HG03045 (cell line): ENCODE results near the gene ZNF318.
"Not testable (repeated sequence)": the region's sequence is repeated elsewhere in the genome, so short reads cannot be mapped to it uniquely, and the experiment has no call there.

Experiments used
- ATAC-seq: cut with Tn5 transposase; IDR thresholded peaks from one replicate; pipeline ENCODE4 v1.9.1; 2021; ENCODE audit warnings: mild to moderate bottlenecking, moderate library complexity; ENCODE audit not compliant: unreplicated experiment

Gene ZNF318

DNA sequence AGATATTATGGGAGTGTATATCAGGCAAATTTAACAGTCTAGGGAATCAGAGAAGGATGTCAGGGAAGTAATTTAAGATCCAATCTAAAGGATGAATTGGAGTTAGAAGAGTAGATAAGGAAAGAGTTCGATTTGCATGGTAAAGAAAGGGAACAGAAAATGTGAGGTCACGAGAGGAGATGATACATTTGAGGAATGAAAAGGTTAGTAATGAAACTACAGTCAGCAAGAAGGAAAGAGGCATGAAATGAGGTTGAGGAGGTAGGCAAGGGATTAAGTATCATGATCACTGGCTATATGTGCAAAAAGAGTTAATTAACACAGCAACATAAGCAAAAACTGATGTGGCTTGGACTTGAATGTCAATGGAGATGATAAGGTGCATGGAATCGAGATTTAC is 22.4 kb downstream of the ZNF318 start:
- ATAC-seq: no peak

DNA sequence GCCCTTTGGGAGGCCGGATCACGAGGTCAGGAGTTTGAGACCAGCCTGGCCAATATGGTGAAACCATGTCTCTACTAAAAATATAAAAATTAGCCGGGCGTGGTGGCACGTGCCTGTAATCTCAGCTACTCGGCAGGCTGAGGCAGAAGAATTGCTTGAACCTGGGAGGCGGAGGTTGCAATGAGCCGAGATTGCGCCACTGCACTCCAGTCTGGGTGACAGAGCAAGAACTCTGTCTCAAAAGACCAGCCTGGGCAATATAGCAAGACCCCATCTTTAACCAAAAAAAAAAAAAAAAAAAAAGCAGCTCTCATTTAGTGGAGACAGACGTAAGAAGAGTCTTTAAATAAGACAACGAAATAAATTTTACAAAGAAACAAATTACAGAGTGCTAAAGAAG is 23.2 kb downstream of the ZNF318 start:
- ATAC-seq: not testable (repeated sequence)

DNA sequence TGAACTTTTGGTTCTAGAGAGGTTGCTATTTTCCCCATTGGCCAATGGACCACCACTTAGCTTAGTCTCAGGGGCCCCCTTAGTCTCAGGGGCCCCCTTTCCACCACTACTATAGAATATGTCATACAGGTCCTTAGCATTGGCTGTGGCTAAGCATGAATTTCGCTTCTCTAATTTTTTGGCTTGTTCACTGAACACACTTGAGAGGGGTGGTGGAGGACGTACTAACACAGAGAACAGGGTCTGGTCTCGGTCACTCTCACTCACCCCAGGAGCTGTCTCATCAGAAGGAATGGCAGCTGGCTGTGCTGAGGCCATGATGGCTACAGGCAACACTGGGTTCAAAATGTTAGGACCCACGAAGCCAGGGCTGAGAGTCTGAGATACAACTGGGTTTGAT is 30.3 kb downstream of the ZNF318 start:
- ATAC-seq: peak; percentile 61

DNA sequence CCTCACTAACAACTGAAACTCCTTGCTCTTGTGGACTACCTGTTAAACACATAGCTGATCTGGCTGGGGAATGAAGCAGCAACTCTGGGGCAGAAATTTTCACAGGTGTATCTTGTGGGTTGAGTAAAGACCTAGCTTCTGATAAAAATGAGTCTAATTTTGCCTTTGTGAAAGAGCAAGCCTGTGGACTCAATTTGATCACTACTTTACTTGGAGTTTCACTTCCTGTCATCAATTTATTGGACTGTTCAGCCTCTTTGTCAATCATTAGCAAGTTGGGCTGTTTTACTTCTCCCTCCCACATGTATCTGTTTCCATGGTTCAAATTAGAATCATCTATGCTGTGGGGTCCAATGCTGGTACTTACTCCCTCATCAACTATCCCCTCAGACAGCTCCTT is 31.2 kb downstream of the ZNF318 start:
- ATAC-seq: no peak

DNA sequence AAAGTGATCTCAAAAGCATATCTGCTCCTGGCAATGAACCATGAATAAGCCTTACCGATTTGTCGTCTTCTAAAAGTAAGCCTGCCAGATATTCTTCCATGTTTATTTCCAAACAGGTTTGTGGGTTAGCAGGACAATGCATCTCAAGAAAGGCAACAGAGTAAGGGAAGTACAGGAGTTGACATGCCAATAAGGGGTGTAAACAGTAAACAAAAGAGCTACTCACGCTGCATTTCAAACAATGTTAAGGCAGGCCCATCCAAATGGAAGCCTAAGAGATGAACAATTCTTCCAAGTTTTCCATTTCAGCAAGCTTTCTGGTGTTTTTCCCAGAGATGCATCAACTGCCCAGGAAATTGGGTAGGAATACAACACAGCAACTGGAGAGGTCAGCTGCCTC is 33.1 kb downstream of the ZNF318 start:
- ATAC-seq: no peak

DNA sequence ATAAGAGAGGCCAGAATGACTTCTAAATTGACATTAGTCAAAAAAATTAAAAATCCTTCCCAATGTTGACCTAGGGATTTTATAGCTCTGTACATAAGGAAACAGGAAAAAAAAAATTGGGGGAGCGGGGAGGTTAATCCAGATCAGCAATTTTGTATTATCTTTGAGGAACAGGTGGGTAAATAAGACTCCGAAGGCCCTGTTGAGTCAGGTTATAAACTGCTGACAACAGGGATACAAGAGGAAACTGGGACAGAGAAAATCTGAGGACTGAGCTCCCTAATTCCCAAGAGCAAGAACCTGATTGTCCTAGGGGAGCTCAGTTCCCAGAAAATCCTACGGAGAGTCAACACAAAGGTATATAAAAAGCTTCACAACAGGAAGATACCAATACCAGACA is 34.0 kb downstream of the ZNF318 start:
- no peak for ATAC-seq

DNA sequence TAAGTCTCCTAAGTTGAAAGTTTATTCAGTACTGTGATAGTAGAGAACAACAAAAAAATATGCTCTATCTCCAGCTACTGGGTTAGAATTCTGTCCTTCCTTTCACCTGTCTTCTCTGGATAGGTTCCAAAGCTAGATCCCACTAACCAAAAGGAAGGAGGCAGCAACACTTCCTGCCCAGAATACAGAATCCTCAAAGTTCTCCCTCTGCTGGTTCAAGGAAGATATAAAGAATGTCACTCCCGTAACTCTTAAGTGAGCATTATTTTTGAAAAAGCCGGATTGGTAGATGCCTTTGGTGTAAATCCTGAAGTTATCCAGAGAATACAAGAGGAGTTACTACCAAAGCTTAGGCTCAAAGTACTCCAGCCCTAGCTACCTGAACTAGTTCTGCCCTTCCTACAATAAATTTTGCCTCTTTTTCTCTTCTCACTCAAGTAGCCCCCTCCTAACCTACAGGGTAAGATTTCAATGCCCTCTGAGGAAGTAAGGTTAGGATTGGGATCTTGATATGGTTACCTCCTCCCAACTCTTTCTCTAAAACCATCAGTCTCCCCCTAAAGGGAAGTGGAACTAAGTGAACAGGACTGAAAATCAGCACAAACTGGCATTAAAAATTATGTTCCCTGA is 34.9 kb downstream of the ZNF318 start:
- ATAC-seq: no peak

DNA sequence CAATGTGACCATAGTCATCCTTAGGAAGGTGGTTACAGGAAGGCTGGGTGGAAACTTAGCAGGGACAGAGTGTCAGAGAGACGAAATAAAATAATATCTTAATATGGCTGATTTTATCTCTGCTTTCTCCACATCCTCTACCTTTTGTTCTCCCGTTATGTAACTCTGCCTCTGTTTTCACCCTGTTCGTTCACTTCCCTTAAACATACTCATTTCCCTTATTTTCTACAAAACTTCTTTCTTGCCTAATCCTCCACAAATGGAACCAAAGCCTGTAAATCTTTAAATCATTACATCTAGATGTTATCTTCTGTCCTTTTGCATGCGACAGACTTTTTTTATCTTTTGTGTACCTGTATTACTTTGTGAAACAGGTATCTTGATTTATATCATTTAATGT is 37.6 kb downstream of the ZNF318 start:
- no peak for ATAC-seq

DNA sequence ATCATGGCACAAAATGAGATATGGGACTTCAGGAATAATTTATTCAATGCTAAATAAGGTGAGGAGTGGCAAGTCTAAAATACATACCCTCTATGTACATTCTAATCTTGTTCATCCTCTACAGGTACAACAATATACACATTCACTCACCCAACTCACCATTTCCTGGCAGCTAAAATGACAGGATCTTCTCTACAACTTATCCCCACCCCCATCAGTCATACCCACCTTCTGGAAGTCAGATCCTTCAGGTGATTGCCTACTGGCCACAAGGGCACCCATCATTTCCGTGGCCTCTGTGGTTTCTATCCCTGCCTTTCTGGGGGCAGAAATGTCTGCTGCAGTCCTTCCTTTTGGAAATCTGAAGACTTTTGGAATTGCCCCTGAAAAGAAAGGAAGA is 38.0 kb downstream of the ZNF318 start:
- no peak for ATAC-seq

DNA sequence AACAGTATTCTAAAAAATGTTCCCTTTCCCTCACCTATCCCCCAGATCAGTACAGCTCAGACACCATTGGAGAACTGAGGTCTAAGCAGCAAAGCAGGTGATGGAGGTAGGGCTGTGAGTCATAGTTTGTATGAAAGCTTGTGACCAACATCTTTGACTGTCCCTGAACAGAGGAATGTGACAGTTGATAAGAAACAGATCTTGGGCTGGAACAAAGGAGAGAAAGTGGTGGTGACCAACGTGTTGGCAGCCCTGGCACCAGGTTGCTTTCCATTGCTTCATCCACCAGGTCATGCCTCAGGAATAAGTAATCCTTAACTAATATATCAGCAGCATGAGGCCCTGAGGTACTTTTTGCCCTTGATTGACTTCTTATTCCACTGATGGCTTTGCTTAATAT is 40.9 kb downstream of the ZNF318 start:
- no peak for ATAC-seq

DNA sequence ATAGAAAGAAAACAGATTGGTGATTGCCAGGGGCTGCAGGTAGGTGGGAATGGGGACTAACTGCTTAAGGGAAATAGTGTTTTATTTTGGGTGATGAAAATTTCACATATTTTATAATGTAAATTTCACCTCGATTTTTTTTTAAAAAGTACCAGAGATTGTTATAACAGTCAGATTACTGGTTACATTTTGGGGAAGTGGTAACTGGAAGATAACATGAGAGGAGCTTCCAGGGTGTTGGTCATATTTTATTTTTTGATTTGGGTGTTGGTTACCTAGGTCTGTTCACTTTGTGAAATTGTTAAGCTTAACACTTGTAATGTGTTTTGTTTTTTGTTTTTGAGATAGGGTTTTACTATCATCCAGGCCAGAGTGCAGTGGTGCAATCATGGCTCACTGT is 43.6 kb downstream of the ZNF318 start:
- ATAC-seq: no peak

DNA sequence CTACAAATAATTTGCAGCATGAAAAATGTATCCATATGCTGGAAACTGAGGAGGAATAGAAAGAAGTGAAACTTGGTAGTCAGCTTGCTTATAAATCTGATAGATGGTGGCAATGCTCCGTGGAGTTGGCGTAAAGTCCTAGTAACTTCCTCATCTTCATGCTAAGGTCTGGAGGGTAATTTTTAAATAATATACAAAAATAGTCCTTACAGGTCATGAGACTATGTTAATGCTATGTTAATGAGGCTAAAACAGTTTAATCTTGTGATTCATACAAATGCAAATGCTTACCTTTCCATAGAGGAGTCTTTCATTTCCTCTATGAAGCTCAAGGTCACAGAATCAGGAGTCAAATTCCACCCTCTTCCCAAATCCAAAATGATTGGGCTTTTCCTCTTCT is 51.4 kb downstream of the ZNF318 start:
- no peak for ATAC-seq

DNA sequence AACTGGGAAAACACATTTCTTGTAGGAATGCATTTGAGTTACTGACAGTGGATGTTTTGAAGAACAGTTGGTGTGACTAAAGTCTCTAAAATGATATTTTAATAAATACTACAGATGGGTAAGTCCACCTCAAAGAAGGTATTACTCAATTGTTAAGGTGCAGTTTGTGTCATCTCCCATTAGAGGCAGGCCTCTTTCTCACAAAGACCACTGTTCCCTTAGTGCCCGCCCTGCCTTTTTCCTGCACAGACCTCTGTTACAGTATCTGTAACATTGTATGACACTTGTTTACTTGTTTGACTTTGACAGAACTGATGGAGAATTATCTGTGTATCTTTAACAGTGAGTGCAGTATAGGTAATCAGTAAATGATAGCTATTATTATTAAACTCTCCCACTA is 55.6 kb downstream of the ZNF318 start:
- no peak for ATAC-seq

DNA sequence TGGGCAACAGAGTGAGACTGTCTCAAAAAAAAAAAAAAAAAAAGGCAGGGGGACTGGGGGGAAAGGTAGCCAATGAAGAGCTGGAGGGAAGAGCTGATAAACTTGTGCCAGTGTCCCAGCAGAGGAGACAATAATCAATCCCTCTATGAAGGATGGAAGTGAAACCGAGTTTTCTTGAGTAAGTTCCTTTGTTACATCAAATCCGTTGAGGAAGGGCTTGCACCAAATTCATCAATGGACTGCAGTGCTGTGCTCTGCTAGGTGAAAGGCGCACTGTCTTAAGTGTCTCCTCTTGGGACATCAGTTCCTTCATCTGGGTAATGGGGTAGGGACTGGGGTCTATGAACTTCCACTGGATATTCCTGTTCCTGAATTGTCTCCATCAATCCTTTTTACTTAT is 57.8 kb downstream of the ZNF318 start:
- ATAC-seq: no peak

DNA sequence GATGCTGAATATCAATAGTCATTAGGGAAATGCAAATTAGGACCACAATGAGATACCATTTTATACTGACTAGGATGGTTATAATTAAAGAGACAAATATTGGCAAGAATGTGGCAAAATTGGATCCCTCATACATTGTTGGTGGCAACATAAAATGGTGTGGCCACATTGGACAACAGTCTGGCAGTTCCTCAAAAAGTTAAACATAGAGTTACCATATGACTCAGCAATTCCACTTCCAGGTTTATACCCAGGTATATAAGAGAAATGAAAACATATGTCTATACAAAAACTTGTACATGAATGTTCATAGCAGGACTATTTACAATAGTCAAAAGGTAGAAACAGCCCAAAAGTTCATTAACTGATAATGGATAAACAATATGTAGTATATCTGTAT is 58.8 kb downstream of the ZNF318 start:
- no peak for ATAC-seq

DNA sequence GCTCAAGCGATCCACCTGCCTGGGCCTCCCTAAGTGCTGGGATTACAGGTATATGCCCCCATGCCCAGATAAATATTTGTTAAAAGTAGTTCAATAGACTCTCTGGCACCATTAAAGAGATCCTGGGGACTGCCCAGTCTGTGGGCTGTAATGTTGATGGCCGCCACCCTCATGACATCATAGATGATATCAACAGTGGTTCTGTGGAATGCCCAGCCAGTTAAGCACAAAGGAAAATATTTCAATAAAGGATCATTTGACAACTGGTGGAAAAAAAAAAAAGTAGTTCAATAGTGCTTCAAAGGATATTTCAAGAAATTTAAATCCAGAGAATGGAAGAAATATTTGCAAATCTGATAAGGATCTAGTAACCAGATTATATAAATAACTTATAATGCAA is 59.3 kb downstream of the ZNF318 start:
- no peak for ATAC-seq

DNA sequence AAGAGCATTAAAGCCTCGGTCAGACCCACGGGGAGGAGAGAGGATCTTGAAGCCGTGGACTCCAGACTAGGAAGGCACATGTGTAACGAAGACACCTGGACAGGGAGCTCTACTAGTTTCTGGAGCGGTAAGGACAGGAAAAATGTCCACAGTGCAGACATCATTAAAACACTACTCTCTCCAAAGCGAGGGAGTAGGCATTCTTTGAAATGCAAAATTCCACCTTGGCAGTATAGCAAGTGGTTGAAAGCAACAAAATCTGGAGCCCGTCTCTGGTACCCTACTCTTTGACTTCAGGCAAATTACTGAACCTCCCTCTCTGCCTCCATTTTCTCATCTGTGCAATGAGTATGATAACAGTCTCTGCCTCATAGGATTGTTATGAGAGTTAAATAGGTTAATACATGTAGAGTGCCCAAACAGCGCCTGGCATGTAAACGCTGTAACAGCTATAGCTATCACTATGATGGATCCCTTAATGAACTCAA is 60.4 kb downstream of the ZNF318 start:
- no peak for ATAC-seq

DNA sequence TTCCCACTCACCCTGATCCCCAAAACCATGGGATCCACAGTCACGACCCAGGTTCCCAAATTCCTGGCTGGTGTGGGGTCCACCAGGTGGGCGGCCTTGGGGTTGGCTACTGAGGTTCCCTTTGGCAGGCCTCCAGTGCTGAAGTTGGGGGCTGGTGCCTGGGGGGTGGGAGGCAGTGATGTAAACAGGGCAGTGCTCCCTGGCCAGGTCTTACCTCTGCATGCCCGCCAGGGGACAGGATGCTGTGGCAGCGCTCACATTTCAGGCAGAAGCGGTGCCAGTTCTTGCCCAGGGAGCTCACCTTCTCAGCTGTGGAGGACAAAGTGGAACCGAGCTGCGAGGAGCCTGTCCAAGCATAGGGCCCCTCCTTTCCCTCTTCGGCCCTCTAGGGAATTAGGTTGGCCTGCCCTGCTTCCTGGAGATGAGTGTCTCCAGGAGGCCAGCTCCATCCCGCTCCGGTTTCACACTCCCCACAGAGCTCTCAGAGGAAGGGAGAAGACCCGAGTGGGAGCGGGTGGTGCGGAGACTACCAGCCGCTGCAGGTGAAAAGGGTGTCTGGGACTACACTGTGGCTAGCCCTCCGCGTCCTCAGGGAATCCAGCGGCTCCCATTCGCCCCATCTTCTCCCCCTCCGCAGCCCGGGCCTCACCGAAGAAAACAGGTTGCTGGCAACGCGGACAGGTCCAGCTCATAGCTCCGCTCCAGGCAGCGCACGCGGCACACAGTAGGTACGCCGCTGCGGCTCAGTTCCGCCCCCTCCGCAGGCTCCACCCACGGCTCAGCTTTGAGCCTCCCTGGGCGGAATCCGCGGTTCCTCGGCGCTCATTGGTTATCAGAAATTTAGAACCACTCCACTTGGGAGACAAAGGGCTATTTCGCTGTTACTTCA is 61.1 kb downstream of the ZNF318 start, which contains the start of gene CRIP3:
Gene CRIP3, minus strand, starts transcription at position 726 of the 889 bp plus-strand sequence. Its CDS starts 34 bp downstream, at position 692.
- no peak for ATAC-seq

DNA sequence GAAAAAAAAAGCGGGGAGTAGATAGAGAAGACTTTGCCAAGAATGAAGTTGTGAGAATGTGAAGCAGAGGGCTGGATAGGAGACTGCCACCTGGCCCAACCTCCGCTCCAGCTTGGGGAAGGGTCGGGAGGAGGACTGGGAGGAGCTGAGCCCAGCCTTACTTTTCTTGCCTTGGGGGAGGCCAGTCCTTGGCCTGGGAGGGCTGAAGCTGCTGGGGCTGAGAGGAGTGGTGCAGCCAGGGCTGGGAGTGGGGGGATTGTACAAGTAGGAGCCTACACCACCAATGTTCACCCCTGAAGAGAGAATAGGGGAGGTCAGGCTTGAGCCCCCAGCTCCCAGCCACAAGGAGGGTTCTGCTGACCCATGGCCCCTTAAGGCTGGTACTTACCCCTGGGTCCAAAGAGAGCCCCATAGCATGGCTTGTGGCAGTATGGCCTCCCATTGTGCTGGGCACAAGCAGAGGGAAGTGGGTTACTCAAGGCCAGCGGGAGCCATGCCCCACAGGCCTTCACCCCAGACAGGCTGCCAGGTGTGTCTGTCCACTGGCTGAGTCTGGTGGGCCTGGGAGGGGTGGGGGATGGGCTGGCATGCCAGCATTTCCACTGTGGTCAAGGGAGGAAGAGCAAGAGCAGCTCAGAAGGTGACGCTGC is 61.9 kb downstream of the ZNF318 start:
- ATAC-seq: no peak

DNA sequence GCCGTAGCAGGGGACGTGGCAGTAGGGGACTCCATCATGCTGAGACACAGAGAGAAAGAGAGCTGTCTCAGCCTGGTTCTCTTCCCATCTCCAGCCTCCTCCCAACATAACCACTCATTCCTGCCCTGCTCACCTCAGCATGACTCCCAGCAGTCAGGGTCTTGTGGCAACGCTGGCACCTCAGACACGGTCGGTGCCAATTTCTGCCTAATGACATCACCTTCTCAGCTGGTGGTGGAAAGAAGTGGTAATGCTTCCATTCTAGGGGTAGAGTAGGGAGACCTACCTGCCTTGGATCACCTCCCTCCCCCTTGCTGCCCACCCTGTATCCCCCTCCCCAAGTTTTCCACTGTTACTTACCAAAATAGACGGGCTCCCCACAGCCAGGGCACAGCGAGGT is 63.4 kb downstream of the ZNF318 start:
- ATAC-seq: no peak

DNA sequence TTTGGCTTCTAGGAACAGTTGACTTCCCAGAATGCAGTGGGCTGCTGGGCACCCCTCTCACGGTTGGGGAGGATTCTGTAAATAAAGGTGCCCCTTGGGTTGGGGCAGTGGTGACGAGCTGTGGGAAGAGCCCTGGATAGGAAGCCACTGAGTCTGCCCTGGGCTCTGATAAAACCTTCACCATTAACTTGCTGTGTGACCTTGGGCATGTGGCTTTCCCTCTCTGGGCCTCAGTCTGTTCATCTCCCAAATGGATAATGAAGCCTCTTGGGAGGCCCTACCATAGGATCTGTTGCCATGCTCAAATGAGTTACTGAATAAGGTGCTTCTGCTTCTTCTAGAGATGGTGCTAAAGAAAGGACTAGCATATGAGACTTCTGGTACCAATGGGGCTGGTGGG is 64.6 kb downstream of the ZNF318 start:
- ATAC-seq: no peak

DNA sequence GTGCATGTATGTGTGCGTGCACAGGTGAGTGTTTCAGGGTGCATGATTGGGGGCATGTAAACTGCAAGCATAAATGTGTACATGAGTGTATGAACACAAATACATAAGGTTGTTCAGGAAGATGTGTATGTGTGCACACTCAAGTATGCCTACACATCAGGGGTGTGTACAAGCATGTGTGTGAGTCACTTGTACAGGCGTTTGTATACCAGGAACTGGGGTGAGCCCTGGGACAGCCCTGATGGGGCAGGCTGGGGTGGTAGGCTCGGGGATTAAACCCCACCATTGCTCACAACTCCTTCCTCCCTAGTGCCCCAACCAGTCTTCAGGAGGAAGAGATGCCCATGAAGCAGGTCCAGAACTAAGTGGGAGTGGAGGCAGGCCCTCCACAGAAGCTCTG is 65.1 kb downstream of the ZNF318 start:
- no peak for ATAC-seq
